Left renal pelvis (tissue), 4 donors: ENCODE measurements around the gene VWA5A. TPM values are rescaled to one million over a fixed set of nuclear protein-coding genes. Genes with fewer than 3 reads are reported as not detected.

Experiments
- polyA plus RNA-seq, 4 donors: library from polyadenylated mRNA; unstranded; fragments of 120-200 nt; gene quantifications; one replicate each; pipeline ENCODE4 v1.2.1, GENCODE V29; 2013; ENCODE audit not compliant: insufficient read length in 4 of 4

Gene VWA5A
- polyA plus RNA-seq, 4 donors: 13.1 to 16.2 (median 15.1) TPM

Other genes with a start within 250 kb of the VWA5A start
- not detected for gene TMEM225, start 229.8 kb upstream of the VWA5A start, polyA plus RNA-seq
- gene OR8D4, start 213.3 kb upstream of the VWA5A start, polyA plus RNA-seq: not detected
- gene OR4D5, start 175.8 kb upstream of the VWA5A start, polyA plus RNA-seq: not detected
- gene OR6T1, start 171.6 kb upstream of the VWA5A start, polyA plus RNA-seq: not detected
- not detected for gene OR10S1, start 137.7 kb upstream of the VWA5A start, polyA plus RNA-seq
- not detected for gene OR10G6, start 120.3 kb upstream of the VWA5A start, polyA plus RNA-seq
- not detected for gene OR10G4, start 102.5 kb upstream of the VWA5A start, polyA plus RNA-seq
- not detected for gene OR10G9, start 92.4 kb upstream of the VWA5A start, polyA plus RNA-seq
- gene OR10G8, start 88.7 kb upstream of the VWA5A start, polyA plus RNA-seq: not detected
- not detected for gene OR10G7, start 74.1 kb upstream of the VWA5A start, polyA plus RNA-seq
- gene OR10D3, start 67.9 kb downstream of the VWA5A start, polyA plus RNA-seq: not detected
- gene OR8G1, start 125.6 kb downstream of the VWA5A start, polyA plus RNA-seq: not detected
- gene OR8G5, start 140.9 kb downstream of the VWA5A start, polyA plus RNA-seq: not detected
- not detected for gene OR8D1, start 198.5 kb downstream of the VWA5A start, polyA plus RNA-seq
- not detected for gene OR8D2, start 204.7 kb downstream of the VWA5A start, polyA plus RNA-seq